Fibroblast of skin of right quadriceps (primary cell): Measurements from ENCODE around the gene MAP3K6.

Experiments used
- DNase-seq: peaks from one replicate; pipeline ENCODE4 v3.0.0-alpha.2; 2013

Gene MAP3K6

DNA sequence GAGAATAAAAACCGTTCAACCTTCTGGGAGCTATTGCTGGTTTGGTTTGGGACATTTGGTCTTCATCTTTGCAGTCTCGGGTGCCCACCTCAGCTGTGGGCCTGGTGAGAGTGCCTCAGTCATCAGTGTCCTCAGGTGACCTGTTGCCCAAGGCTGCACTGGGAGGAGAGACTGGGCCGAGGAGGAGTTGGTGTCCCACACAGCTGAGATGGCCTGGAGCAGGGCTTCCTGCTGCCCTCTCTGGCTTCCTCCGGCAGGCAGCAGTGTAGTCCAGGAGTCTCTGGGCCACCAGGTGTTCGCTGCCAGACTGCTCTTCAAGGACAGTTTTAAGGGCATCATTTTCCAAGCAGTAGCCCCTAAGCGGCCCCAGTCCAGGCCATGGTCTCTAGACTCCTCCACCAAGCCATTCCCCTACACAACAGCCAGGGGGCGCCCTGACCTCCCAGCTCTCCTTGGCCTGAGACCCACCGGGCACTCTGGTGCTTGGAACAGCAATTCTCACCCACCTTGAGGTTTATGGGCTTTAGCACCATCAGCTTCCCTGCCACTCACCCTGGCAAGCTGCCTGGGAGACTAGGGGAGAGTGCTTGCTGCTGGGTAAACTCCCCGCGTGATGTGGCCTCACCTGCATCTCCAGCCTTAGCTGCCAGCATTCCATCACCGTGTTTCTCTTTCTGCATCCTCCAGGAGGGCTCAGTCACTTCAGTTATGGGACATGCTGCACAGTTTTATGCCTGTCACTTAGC is 34.1 kb downstream of the MAP3K6 start:
- DNase-seq: no peak

- no peak for DNase-seq
Measured at GRCh38 chr1:27331922-27332321, 34.8 kb downstream of the MAP3K6 start.

DNA sequence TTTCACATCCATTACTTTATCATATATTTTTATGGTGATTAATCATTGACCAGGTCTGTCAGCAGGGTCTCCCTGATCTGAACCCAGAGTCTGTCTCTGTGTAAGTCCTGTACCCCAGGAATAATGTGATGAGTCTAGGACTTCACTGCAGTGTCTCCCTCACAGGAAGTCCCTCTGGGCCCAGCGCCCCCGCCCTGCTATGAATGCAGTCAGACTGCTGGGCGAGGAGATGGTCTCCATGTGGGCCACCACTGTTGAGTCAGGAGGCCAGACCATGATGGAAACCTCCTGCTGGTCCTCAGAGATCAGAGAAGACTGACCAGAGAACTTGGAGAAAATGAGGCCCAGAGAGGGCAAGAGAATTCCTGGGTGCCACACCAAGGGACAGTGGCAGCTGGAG is 35.3 kb downstream of the MAP3K6 start:
- no peak for DNase-seq

DNA sequence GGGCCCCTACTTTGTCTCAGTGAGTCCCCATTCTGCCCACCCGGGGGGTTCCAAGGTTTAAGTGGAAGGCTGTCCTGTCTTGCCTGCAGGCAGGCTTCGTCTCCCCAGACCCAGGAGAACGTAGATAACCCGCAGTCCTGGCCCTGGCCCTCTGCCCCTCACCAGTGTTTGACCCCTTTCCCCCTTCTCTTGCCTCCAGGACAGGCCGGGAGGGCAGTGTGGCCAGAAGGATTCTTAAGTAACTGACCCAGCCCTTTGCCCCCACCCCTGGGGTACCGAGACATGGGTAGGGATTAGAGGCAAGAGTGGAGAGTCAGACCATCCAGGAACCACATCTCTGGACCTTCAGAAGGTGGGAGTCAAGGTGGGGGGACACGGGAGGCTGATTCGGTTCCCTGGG is 36.0 kb downstream of the MAP3K6 start:
- DNase-seq: no peak

DNA sequence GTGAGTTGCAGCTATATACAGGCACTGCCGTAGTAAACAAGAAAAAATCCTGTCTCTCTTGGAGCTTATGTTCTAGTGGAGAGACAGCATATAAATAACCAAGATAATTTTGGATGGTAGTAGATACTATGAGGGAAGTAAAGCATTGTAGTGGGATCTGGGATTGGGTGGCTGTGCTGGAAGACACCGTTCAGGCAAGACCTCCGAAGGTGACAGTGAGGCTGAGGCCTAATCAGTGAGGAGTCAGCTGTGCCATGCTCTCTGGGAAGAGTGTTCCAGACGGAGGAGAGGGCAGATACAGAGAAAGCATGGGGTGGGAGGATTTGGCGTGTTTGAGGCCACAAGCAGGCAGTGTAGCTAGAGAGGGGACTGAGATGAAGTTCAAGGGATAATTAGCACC is 38.8 kb downstream of the MAP3K6 start:
- DNase-seq: no peak

- DNase-seq: no peak
Measured at GRCh38 chr1:27325286-27325685, 41.5 kb downstream of the MAP3K6 start.

DNA sequence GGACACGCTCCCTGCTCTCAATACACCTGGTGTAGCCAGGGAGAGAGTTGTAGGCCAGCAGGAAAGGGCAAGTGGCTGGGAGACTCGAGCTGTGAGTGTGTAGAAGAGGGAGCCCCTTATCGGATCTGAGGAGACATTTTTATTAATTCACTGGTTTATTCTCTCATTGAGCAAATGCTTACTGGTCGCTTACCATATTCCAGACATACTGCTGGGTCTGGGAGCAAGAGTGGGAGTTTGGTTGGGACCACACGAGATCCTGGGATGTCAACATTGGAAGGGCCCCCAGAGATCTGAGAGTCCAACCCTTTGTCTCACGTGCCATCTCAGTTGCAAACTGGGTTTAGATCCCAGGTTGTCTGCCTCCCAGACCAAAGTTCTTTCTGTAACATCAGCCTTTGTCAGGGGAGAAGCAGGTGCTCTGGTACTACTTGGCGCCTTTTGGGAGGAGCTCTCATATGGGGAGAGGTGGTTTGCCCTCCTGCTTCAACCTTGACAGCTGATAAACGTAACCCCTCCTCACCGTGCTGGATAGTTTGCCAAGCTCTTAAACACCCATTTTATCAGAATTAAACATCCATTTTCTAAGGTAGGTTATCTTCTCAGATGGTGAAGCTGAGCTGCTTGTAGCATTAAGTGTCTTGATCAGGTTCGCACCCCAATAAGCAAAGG is 44.1 kb downstream of the MAP3K6 start:
- no peak for DNase-seq

DNA sequence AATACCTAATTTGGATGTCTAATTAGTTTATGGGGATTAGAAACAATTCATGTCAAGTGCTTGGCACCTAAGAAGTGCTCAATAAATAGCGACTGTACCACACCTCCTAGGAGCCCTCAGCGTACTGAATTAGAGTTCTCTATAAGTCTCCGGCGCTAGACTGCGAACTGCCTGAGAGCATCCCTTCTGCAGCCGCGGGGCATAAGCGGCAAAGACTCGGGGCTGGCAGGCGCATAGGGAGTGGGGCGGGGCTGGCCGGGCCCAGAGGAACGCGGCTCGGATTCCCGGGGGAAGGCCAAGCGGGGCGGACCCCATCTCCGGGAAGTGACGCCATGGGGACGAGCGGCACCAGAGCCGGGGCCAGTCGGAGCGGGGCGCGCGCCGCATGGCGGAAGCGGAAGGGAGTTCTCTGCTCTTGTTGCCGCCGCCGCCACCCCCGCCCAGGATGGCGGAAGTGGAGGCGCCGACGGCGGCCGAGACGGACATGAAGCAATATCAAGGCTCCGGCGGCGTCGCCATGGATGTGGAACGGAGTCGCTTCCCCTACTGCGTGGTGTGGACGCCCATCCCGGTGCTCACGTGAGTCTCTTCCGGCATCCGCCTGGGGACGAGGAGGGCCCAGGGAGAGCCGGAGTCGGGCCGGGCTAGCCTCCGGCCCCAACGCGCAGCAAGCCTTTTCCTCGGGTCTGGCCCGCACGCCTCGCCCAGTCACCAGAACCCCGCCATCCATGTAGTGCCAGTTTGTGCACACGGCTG is 44.8 kb downstream of the MAP3K6 start, which contains the start of gene TMEM222:
TSS of gene TMEM222 (plus strand) at position 351 of the 756 bp plus-strand sequence. CDS start at position 386, 35 bp downstream.
- DNase-seq: peak; percentile 98

DNA sequence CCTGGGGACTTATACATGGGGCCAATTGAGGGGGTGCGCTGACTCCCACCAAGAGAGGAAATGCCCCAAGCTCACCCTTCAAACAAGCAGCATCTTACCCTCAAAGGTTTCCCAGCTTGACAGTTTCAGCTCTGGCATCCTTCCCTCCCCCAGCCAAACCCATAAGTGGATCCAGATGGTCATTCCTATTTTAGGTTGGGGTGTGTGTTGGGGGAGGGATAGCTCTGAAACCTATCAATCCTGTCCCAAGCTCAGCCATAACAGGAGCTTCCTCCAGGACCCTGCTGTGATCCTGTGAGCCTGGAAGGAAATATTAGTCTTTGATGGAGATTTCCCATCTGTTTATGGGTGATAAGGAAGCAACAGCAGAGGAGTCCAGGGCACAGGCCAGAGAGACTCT is 48.2 kb downstream of the MAP3K6 start:
- peak; percentile 87 for DNase-seq

- no peak for DNase-seq
Measured at GRCh38 chr1:27318136-27318535, 48.6 kb downstream of the MAP3K6 start.

GRCh38 chr1:27316860-27317259 is 49.9 kb downstream of the MAP3K6 start:
- DNase-seq: no peak

DNA sequence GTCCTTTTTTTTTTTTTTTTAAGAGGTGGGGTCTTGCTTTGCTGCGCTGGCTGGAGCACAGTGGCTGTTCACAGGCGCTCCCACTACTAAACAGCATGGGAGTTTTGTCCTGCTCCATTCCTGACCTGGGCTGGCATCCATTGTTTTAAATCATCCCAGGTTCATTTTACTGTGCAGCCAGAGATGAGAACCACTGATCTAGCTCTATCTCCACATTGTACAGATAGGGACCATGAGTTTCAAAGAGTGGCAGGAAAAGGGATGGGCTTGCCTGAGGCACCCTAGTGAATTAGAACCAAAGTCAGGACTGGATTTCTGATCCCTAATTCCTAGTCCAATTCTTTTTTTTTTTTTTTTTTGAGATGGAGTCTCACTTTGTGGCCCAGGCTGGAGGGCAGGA is 52.0 kb downstream of the MAP3K6 start:
- no peak for DNase-seq

DNA sequence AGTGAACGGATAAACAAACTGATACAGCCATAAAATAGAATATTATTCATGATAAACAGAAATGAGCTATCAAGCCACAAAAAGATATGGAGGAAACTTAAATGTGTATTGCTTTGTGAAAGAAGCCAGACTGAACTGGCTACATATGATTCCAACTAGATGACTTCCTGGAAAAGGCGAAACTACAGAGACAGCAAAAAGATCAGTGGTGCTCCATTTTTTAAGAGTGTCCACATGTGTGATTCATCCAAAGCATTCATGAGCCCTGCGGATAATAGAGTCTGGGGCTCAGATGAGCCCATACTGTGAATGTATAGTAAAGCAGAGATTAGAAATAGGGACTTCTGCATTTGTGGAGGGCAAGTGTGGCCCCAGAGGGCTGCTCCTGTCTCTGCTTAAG is 52.6 kb downstream of the MAP3K6 start:
- no peak for DNase-seq

- DNase-seq: no peak
Measured at GRCh38 chr1:27307874-27308598, 58.7 kb downstream of the MAP3K6 start.

DNA sequence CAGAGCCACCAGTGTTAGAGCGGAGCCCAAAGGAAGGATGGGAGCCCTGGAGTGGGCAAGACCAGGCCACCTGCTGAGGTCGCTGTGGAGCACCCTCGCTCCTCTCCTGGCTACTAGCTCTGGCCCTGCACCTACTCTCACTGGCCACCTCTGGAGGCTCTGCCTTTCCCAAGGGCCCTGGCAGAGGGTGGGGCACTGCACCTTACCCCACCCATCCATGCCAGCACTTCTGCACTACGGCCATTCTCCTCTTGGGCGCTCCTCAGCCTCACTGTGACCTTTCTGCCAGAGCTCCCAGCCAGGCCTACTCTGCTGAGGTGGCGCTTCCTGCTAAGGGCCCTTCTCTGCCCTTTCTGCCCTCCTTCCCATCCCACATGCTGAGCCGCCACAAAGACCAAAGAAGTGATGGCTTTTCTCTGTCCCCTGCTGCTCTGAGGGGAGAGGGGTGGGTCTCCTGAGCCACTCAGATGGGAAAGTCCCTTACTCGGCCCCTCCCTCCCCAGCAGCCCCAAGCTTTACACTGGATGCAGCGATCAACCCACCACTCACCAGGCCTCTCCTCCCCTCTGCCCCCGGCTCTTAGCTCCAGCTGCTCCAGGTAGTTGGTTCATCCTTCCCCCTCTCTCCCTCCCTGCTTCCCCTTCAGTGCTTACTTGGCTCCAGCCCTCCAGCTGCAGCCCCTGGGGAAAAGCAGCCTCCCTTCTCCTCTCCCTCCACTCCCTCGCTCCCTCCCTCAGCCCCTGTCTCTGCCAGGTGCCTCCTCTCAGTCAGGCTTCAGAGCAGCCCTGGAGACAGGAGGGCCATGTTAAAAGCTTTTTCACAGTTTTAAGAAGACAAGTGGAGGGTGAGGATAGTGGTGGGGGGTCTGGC is 59.6 kb downstream of the MAP3K6 start:
- DNase-seq: no peak

- DNase-seq: no peak
Measured at GRCh38 chr1:27306071-27306470, 60.7 kb downstream of the MAP3K6 start.
